HG03060 (cell line): Measurements from ENCODE around the gene ZNF207.
A peak's percentile ranks its signal among the peaks of the same experiment; 100 is the strongest.
"Not testable (repeated sequence)": the region's sequence is repeated elsewhere in the genome, so short reads cannot be mapped to it uniquely, and the experiment has no call there.

Experiments used
- ATAC-seq: cut with Tn5 transposase; IDR thresholded peaks from one replicate; pipeline ENCODE4 v1.9.1; 2021; ENCODE audit warnings: low read depth, moderate number of reproducible peaks; ENCODE audit not compliant: unreplicated experiment

Gene ZNF207

GRCh38 chr17:32333187-32333586 is 16.8 kb upstream of the ZNF207 start:
- ATAC-seq, result no peak

- ATAC-seq, result no peak
Measured at GRCh38 chr17:32335046-32335445, 14.9 kb upstream of the ZNF207 start.

DNA sequence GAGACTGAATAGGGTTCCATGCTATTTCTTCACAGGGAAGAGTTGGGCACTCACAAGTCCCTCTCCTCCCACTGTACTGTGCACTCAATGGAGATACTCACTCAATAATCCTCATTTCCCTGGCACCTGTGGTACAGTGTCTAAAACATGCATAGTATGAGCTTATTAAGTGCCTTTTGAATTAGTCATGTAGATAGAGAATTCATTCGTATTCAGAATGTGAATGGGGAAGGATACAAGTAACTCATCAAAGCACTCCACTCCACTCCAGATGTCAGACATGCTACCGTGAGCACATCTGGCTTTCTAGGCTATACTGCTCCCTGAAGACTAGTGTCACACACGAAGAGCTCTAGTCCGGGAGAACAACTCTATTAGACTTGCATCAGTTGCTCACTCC is 14.3 kb upstream of the ZNF207 start:
- no peak for ATAC-seq

GRCh38 chr17:32341141-32341856 is 8.7 kb upstream of the ZNF207 start:
- ATAC-seq, result no peak

GRCh38 chr17:32341857-32342602 is 7.9 kb upstream of the ZNF207 start, which contains the start of gene C17orf75:
C17orf75 (minus strand) TSS chr17:32342173; CDS start chr17:32342139, 34 bp downstream.
- peak; percentile 75 for ATAC-seq

DNA sequence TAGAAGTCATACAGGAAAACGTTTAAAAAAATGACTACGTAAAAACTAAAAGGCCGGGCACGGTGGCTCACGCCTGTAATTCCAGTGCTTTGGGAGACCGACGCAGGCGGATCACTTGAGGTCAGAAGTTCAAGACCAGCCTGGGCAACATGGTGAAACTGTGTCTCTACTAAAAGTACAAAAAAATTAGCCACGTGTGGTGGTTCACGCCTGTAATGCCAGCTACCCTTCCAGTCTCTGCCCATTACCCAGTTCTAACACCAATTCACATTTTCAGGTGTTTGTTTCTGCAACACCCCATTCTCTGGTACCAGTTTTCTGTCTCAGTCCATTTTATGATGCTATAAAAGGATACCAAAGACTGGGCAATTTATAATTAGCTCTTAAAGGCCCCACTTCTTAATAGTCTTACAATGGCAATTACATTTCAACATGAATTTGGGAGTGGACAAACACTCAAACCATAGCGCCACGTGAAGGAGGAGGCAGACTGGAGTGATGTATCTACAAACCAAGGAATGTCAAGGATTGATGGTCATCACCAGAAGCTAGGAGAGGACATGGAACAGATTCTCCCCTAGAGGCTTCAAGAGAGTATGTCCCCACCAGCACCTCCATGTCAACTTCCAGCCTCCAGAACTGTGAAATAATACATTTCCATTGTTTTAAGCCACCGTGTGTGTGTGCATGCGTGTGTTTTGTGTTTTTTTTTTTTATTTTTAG is 7.2 kb upstream of the ZNF207 start:
- ATAC-seq, result no peak

DNA sequence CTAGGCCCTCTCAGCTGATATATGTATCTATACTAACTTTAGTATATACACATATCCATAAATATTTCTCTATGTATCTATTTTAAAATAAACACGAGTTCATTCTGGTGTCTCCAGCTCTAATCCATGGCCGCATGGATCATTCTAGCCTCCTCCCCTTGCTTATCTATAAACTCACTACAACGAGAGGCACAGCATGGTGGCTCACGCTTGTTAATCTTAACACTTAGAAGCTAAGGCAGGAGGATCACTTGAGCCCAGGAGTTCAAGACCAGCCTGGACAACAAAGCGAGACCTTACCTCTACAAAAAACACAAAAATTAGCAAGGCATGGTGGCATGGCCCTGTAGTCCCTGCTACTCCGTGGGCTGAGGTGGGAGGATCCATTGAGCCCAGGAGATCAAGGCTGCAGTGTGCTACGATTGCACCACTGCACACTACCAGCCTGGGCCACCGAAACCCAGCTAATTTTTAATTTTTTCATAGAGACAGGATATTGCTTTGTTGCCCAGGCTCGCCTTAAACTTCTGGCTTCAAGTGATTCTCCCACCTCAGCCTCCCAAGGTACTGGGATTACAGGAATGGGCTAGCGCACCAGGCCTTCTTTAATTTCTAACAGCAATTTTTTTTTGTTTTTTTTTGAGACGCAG is 3.9 kb upstream of the ZNF207 start:
- no peak for ATAC-seq

DNA sequence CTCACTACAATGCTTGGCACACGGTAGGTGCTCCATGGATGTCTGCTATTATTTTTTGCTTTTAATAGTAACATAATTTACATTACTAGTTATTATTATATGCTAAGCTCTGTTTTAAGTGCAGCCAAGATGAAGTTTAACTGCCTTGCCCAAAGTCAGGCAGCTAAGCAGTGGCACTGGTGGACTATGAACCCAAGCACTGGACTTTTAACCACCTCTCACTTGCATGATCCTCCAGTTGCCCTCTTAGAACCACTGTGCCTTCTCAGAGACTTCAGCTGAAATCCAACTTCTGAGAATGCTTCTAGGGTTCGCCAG is 1.5 kb upstream of the ZNF207 start:
- ATAC-seq, result no peak

GRCh38 chr17:32349503-32349853 is 479 bp upstream of the ZNF207 start:
- ATAC-seq, result no peak

DNA sequence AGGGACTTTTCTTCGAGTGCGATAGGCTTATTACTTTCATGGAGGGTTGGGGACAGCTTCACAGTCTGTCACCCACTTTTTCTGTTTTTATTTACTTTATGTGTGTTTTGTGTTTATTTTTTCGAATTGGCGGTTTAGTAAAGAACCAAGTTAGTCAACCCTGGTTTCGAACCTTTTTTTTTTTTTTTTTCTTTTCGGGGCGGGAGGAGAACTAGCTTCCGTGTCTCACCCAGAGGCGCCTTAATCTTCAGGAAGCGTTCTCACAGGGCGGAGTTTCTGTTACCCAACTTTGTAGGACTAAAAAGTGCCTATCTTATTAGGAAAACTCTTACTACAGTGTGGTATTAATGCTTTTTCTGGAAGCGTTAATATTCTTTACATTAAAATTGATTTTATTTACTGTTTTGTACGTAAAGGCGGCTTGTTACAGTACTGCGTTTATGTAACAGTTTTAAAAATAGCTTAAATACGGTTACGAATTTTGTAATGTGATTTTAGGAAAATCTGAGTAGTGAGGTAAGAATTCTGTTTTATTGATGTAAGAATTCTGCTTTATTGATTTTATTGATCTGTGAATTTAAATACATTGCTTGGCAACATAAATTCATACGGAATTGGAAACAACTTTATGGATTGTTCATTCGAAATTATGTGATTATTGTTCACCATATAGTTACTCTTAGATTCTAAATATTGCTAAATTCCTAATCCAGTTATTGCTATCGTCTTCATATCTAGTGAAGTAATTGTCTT is 885 bp downstream of the ZNF207 start:
- ATAC-seq, result peak; percentile 22

DNA sequence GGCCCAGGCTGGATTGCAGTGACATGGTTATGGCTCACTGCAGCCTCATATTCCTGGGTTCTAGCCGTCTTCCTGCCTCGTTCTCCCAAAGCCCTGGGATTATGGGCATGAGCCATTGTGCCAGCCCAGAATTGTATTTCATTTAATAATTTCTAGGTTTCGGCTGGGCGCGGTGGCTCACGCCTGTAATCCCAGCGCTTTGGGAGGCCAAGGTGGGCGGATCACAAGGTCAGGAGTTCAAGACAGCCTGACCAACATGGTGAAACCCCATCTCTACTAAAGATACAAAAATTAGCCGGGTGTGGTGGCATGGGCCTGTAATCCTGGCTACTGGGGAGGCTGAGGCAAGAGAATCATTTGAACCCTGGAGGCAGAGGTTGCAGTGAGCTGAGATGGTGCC is 2.8 kb downstream of the ZNF207 start:
- ATAC-seq, result not testable (repeated sequence)

DNA sequence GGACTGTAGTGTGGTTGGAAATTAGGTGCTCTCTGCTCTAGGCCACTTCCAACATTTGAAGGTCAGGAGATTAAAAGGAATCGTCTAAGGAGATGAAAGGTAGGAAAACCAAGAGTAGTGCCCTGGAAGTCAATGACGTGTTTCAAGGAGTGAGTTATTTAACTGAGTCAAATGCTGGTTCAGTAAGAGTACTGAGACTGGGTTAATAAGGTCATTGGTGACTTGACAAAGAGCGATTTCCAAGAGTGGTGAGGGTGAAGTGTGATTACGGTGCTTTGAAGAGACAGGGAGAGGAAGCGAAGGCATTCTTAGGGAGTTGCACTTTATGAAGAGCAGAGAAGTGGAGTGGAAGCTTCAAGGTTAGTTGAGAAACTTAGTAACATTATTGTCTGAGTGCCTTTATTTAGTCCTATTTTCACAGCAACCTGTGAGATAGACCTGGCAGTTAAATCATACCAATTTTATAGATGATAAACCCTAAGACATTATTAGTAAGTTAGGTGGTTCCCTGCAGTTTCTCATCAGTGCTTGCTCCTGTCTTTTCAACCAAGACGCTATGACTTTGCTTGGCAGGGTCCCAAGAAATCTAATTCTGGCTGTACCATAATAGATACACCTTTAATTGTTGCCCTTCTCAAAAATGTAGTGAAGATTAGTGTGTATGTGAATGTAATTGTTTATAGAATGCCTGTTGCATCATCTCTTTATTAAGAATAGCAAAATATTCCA is 5.9 kb downstream of the ZNF207 start:
- no peak for ATAC-seq

GRCh38 chr17:32356378-32356743 is 6.4 kb downstream of the ZNF207 start:
- ATAC-seq, result no peak

DNA sequence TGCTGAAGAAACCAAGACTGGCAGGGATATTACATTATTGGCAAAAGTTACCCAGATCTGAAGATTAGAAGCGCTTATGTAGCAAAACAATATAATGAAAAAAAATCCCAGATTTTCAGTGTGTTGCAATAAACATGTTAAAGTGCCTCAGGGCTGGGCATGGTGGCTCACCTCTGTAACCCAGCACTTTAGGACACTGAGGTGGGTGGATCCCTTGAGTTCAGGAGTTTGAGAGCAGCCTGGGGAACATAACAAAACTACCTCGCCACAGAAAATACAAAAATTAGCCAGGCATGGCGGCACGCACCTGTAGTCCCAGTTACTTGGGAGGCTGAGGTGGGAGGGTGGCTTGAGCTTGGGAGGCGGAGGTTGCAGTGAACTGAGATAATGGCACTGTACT is 6.8 kb downstream of the ZNF207 start:
- no peak for ATAC-seq

- no peak for ATAC-seq
Measured at GRCh38 chr17:32357615-32358014, 7.7 kb downstream of the ZNF207 start.

- ATAC-seq, result no peak
Measured at GRCh38 chr17:32361270-32361669, 11.3 kb downstream of the ZNF207 start.

DNA sequence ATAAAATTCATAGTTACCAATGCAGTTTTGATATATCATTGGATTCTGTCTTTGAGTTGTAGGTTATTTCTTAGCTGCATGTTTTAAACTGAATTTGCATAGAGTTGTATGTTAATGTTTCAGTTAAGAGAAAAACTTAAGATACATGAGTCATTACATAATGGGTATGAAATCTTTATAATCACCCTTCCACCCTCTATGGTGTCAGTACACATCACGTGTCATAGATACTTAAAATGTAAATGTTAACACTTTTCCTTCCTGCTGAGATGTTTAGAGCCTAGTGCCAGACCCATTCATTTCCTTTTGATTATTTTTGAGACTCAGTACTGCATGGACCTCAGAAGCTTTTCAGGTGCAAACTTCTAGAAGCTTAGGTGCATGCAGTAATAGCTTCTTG is 20.5 kb downstream of the ZNF207 start:
- no peak for ATAC-seq

- no peak for ATAC-seq
Measured at GRCh38 chr17:32382526-32383223, 32.7 kb downstream of the ZNF207 start.

GRCh38 chr17:32383926-32384434 is 34.0 kb downstream of the ZNF207 start:
- ATAC-seq, result no peak
